Measurements from ENCODE around the gene SMOC1. TPM values are rescaled to one million over a fixed set of nuclear protein-coding genes. Genes with fewer than 3 reads are reported as not detected.

Gene SMOC1
- total and polyA plus RNA-seq, 2 donors (not counting 1 experiment from before 2014, with no cell fraction given): 0.06 TPM; not detected in 1

DNA sequence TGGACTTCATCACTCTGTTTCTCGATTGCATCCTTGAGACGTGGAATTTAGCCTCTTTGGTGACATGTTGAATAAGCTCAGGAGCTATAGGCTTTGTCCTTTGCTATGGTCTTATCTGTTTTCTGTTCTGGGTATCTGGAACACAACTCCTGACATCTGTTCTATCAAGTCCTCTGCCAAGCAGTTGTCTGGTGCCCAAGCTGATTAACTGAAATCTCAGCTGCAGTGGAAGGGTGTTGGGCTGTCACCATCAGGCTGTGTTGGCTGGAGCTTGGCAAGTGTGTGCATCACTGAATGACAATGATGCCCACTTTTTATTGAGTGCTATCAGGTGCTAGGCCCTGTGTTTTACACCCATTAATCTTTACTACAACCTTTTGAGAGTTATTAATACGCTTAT lies 77.8 kb downstream of the SMOC1 start:
- TF ChIP-seq EZH2 (IDR thresholded peaks at IDR 0.05; ENCODE audit: low read length, missing control alignments) (no peak), CTCF (conservative IDR thresholded peaks at IDR 0.05 in 1 of 2, IDR thresholded peaks at IDR 0.05 in 1 of 2; ENCODE audit: low read depth in 1 of 2, low read length in 2 of 2) (no peak)
- no peaks in the 10 kb centered on the region for H3K27me3 ChIP-seq (ENCODE audit: control insufficient read depth, insufficient read depth, low read length)
- no peaks in the 10 kb centered on the region for H3K4me1 ChIP-seq (ENCODE audit: control insufficient read depth, extremely low read depth, insufficient read depth, low read length)
- no peaks in the 10 kb centered on the region for H3K9me3 ChIP-seq (ENCODE audit: control insufficient read depth, insufficient read depth, low read depth, low read length)
- H3K4me3 ChIP-seq (replicated peaks in 1 of 4; ENCODE audit: control extremely low read depth in 1 of 4, insufficient read depth in 1 of 4, low read depth in 3 of 4, low read length in 4 of 4): no peak overlapping the region
- H3K4me2 ChIP-seq (ENCODE audit: extremely low read depth, insufficient read depth, low read length): no peak overlapping the region
- DNase-seq (ENCODE audit: low read depth in 2 of 2): no peak
- H3K79me2 ChIP-seq (ENCODE audit: control insufficient read depth, insufficient read depth, low read length): no peaks in the 10 kb centered on the region
- no peak overlapping the region for H2AFZ ChIP-seq (ENCODE audit: low read length)
- no peak overlapping the region for H3K27ac ChIP-seq (ENCODE audit: insufficient read depth, low read length)
- no peaks in the 10 kb centered on the region for H3K36me3 ChIP-seq (ENCODE audit: control insufficient read depth, insufficient read depth, low read length)
- no peaks in the 10 kb centered on the region for H4K20me1 ChIP-seq (ENCODE audit: control insufficient read depth, extremely low read depth, insufficient read depth, low read length)
- H3K9ac ChIP-seq (ENCODE audit: insufficient read depth, low read length): no peak overlapping the region

GRCh38 chr14:69957986-69958385 lies 78.8 kb downstream of the SMOC1 start:
- no peaks in the 10 kb centered on the region for H3K4me1 ChIP-seq (ENCODE audit: control insufficient read depth, extremely low read depth, insufficient read depth, low read length)
- H3K4me2 ChIP-seq (ENCODE audit: extremely low read depth, insufficient read depth, low read length): no peak overlapping the region
- H2AFZ ChIP-seq (ENCODE audit: low read length): no peak overlapping the region
- H3K79me2 ChIP-seq (ENCODE audit: control insufficient read depth, insufficient read depth, low read length): no peaks in the 10 kb centered on the region
- TF ChIP-seq CTCF (conservative IDR thresholded peaks at IDR 0.05 in 1 of 2, IDR thresholded peaks at IDR 0.05 in 1 of 2; ENCODE audit: low read depth in 1 of 2, low read length in 2 of 2) (no peak), EZH2 (IDR thresholded peaks at IDR 0.05; ENCODE audit: low read length, missing control alignments) (no peak)
- no peak overlapping the region for H3K27ac ChIP-seq (ENCODE audit: insufficient read depth, low read length)
- no peak overlapping the region for H3K9ac ChIP-seq (ENCODE audit: insufficient read depth, low read length)
- no peaks in the 10 kb centered on the region for H3K27me3 ChIP-seq (ENCODE audit: control insufficient read depth, insufficient read depth, low read length)
- DNase-seq (ENCODE audit: low read depth in 2 of 2): no peak
- no peaks in the 10 kb centered on the region for H4K20me1 ChIP-seq (ENCODE audit: control insufficient read depth, extremely low read depth, insufficient read depth, low read length)
- no peak overlapping the region for H3K4me3 ChIP-seq (replicated peaks in 1 of 4; ENCODE audit: control extremely low read depth in 1 of 4, insufficient read depth in 1 of 4, low read depth in 3 of 4, low read length in 4 of 4)
- no peaks in the 10 kb centered on the region for H3K9me3 ChIP-seq (ENCODE audit: control insufficient read depth, insufficient read depth, low read depth, low read length)
- H3K36me3 ChIP-seq (ENCODE audit: control insufficient read depth, insufficient read depth, low read length): no peaks in the 10 kb centered on the region

- DNase-seq (ENCODE audit: low read depth in 2 of 2): no peak
- H4K20me1 ChIP-seq (ENCODE audit: control insufficient read depth, extremely low read depth, insufficient read depth, low read length): no peaks in the 10 kb centered on the region
- no peak overlapping the region for H3K4me2 ChIP-seq (ENCODE audit: extremely low read depth, insufficient read depth, low read length)
- no peaks in the 10 kb centered on the region for H3K27me3 ChIP-seq (ENCODE audit: control insufficient read depth, insufficient read depth, low read length)
- H3K9ac ChIP-seq (ENCODE audit: insufficient read depth, low read length): no peak overlapping the region
- no peak overlapping the region for H2AFZ ChIP-seq (ENCODE audit: low read length)
- no peak overlapping the region for H3K4me3 ChIP-seq (replicated peaks in 1 of 4; ENCODE audit: control extremely low read depth in 1 of 4, insufficient read depth in 1 of 4, low read depth in 3 of 4, low read length in 4 of 4)
- H3K36me3 ChIP-seq (ENCODE audit: control insufficient read depth, insufficient read depth, low read length): no peaks in the 10 kb centered on the region
- H3K9me3 ChIP-seq (ENCODE audit: control insufficient read depth, insufficient read depth, low read depth, low read length): no peaks in the 10 kb centered on the region
- no peak overlapping the region for H3K27ac ChIP-seq (ENCODE audit: insufficient read depth, low read length)
- H3K4me1 ChIP-seq (ENCODE audit: control insufficient read depth, extremely low read depth, insufficient read depth, low read length): no peaks in the 10 kb centered on the region
- TF ChIP-seq EZH2 (IDR thresholded peaks at IDR 0.05; ENCODE audit: low read length, missing control alignments) (no peak), CTCF (conservative IDR thresholded peaks at IDR 0.05 in 1 of 2, IDR thresholded peaks at IDR 0.05 in 1 of 2; ENCODE audit: low read depth in 1 of 2, low read length in 2 of 2) (no peak)
- no peaks in the 10 kb centered on the region for H3K79me2 ChIP-seq (ENCODE audit: control insufficient read depth, insufficient read depth, low read length)
Observed at GRCh38 chr14:69959136-69959535, 79.9 kb downstream of the SMOC1 start.

Measured in fibroblast of lung (primary cell).